ENCODE data around the gene MAFB. TPM values are rescaled to one million over a fixed set of nuclear protein-coding genes. Genes with fewer than 3 reads are reported as not detected.

Gene MAFB
- total and polyA plus RNA-seq, 9 of the 15 experiments (the other 6 are each of a cell fraction or from before 2014, with no cell fraction given), result 0.04 TPM; not detected in 8

- ATAC-seq, result no peak
- in situ Hi-C loops (cut with MboI), result loop anchor here (25.0 kb wide), 1 partner anchor 1421 kb away; no protein-coding TSS in a partner anchor
- ChIA-PET POLR2A (no interaction called here), CTCF (ENCODE audit: low intra/inter-chr PET ratio) (no interaction called here)
- TF ChIP-seq ZNF324 (CRISPR knock-in tag; IDR thresholded peaks at IDR 0.05) (no peak), LARP7 (IDR thresholded peaks at IDR 0.05) (no peak), HMBOX1 (IDR thresholded peaks at IDR 0.05) (no peak), PATZ1 (CRISPR knock-in tag; IDR thresholded peaks at IDR 0.05; ENCODE audit: borderline replicate concordance) (no peak)
- FAIRE-seq, result no peak
- Histone ChIP-seq H3K9me1 (ENCODE audit: control insufficient read depth, insufficient read depth, low read length) (no peaks in the 10 kb centered on the region), H3K27me3 (ENCODE audit: control insufficient read depth in 2 of 2, insufficient read depth in 2 of 2, low read length in 2 of 2) (peaks cover 9 to 45% of the 10 kb centered on the region in 2 experiments; a peak in 3 of 5 replicates), H2AFZ (ENCODE audit: low read depth, low read length) (no peak overlapping the region), H3K4me3 (no peak overlapping the region), H3K27ac (ENCODE audit: extremely low read depth, low read depth, low read length) (no peak overlapping the region), H3K79me2 (ENCODE audit: control insufficient read depth, insufficient read depth, low read length) (no peaks in the 10 kb centered on the region), H4K20me1 (replicated peaks; ENCODE audit: control insufficient read depth, insufficient read depth, low read length) (no peaks in the 10 kb centered on the region), H3K36me3 (ENCODE audit: control insufficient read depth, insufficient read depth, low read length) (no peaks in the 10 kb centered on the region), H3K9ac (ENCODE audit: insufficient read depth in 1 of 2, low read depth in 2 of 2, low read length in 2 of 2) (no peak overlapping the region), H3K4me1 (replicated peaks in 1 of 2; ENCODE audit: control insufficient read depth in 2 of 2, insufficient read depth in 2 of 2, low read length in 2 of 2) (peaks cover 0 to 5% of the 10 kb centered on the region in 2 experiments; a peak in 1 of 5 replicates), H3K9me3 (replicated peaks; ENCODE audit: control insufficient read depth, insufficient read depth, low read depth, low read length) (no peaks in the 10 kb centered on the region), H3K4me2 (ENCODE audit: insufficient read depth, low read length) (no peak overlapping the region)
- intact Hi-C loops (cut with micrococcal nuclease), result no loop called here
- no TSS peak for BruUV-seq (replicated peaks)
- no peak for DNase-seq (ENCODE audit: extremely low read depth in 1 of 4, low spot score in 3 of 4)
- WGBS (ENCODE audit: insufficient coverage, low coverage, missing lambda C conversion rate), result 1% methylated on average over 38 of the region's 58 CpGs
Observed at GRCh38 chr20:40683221-40683893, 5.7 kb downstream of the MAFB start.
